Esophagus muscularis mucosa (tissue), 4 donors: ENCODE measurements around the gene ALAD. TPM values are rescaled to one million over a fixed set of nuclear protein-coding genes. Genes with fewer than 3 reads are reported as not detected.
"Not testable (repeated sequence)": the region's sequence is repeated elsewhere in the genome, so short reads cannot be mapped to it uniquely, and the experiment has no call there.

Experiments
- DNase-seq: peaks from one replicate; pipeline ENCODE4 v3.0.0-alpha.2; 2017; ENCODE audit errors: extremely low spot score
- H3K27ac ChIP-seq, 4 donors: fragments of 200-600 bp; sonication (generic); replicated peaks in 1 of 4; 1 replicate in 3 of 4; 2 replicates in 1 of 4; pipeline ENCODE4 v1.5.1; 2016 to 2019; ENCODE audit warnings: mild to moderate bottlenecking in 1 of 4
- H3K27me3 ChIP-seq, 4 donors: fragments of 200-600 bp; sonication (generic); one replicate each; pipeline versions ENCODE4 v1.5.1 to v1.6.0; 2016 to 2019
- H3K36me3 ChIP-seq, 4 donors: fragments of 200-600 bp; sonication (generic); one replicate each; pipeline ENCODE4 v1.5.1; 2016 to 2019
- H3K4me1 ChIP-seq, 4 donors: fragments of 200-600 bp; sonication (generic); one replicate each; pipeline ENCODE4 v1.5.1; 2016 to 2019
- H3K4me3 ChIP-seq, 4 donors: fragments of 200-600 bp; sonication (generic); 1 replicate in 2 of 4; 2 replicates in 2 of 4; pipeline ENCODE4 v1.5.1; 2016 to 2019; ENCODE audit warnings: mild to moderate bottlenecking in 4 of 4, moderate library complexity in 1 of 4
- H3K9me3 ChIP-seq, 4 donors: fragments of 200-600 bp; sonication (generic); 1 replicate in 3 of 4; 2 replicates in 1 of 4; pipeline ENCODE4 v1.5.1; 2016 to 2019
- EP300 ChIP-seq: sonication (generic); formaldehyde crosslinking; IDR thresholded peaks from one replicate; pipeline ENCODE4 v1.6.1; 2017; ENCODE audit warnings: antibody characterized with exemption
- POLR2A ChIP-seq: fragments of 450-650 bp; IDR thresholded peaks from one replicate; pipeline ENCODE4 v1.6.1; 2017; ENCODE audit warnings: antibody characterized with exemption, moderate library complexity, mild to moderate bottlenecking, low read depth
- POLR2AphosphoS5 ChIP-seq, 2 donors: sonication (generic); formaldehyde crosslinking; IDR thresholded peaks; one replicate each; pipeline ENCODE4 v1.6.1; 2017; ENCODE audit warnings: antibody characterized with exemption in 2 of 2
- WGBS: methylation state at CpG from one replicate; pipeline ENCODE4 v1.1.5; 2018; 5-methylcytosine and 5-hydroxymethylcytosine counted together
- intact Hi-C: fragments of 100-400 bp; cut with DNase I; formaldehyde crosslinking; loops from one replicate; pipeline ENCODE4 v1.15.1; 2023
- total RNA-seq, 4 donors: library from RNA; depleted of rRNA; stranded (reverse); fragments of >200 nt; gene quantifications; one replicate each; pipeline versions ENCODE4 v1.1.0 to v1.2.1, GENCODE V29; 2016
- TF ChIP-seq, protein P1 (sequence below), 3 experiments: fragments of 200-600 bp in 2 of 3; fragments of 450-650 bp in 1 of 3; sonication (generic) in 2 of 3; IDR thresholded peaks; one replicate each; pipeline ENCODE4 v1.5.1; 2017 to 2019; ENCODE audit warnings: antibody characterized with exemption in 3 of 3, mild to moderate bottlenecking in 2 of 3, moderate library complexity in 1 of 3

The ALAD gene
- total RNA-seq, 4 donors from 2014 or later: 18.2 to 31.1 (median 28.6) TPM

DNA sequence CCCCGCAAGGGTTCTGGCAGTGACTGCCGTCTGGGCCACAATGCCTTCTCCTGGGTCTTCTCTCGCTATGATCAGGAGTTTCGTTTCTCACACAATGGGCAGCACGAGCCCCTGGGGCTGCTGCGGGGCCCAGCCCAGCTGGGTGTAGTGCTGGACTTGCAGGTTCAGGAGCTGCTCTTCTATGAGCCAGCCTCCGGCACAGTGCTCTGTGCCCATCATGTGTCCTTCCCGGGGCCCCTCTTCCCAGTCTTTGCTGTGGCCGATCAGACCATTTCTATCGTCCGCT, 31.3 kb downstream of the ALAD start:
- H3K9me3 ChIP-seq: no peaks in the 10 kb centered on the region
- 78% methylated on average over 11 of the region's 11 CpGs for WGBS
- H3K4me1 ChIP-seq: no peaks in the 10 kb centered on the region
- no peak for DNase-seq
- H3K4me3 ChIP-seq: no peak overlapping the region
- intact Hi-C loops: no loop called here
- no peak for TF ChIP-seq EP300
- TF ChIP-seq POLR2A: no peak
- no peak for TF ChIP-seq POLR2AphosphoS5 (IDR thresholded peaks at IDR 0.05)
- TF ChIP-seq, protein P1, sequence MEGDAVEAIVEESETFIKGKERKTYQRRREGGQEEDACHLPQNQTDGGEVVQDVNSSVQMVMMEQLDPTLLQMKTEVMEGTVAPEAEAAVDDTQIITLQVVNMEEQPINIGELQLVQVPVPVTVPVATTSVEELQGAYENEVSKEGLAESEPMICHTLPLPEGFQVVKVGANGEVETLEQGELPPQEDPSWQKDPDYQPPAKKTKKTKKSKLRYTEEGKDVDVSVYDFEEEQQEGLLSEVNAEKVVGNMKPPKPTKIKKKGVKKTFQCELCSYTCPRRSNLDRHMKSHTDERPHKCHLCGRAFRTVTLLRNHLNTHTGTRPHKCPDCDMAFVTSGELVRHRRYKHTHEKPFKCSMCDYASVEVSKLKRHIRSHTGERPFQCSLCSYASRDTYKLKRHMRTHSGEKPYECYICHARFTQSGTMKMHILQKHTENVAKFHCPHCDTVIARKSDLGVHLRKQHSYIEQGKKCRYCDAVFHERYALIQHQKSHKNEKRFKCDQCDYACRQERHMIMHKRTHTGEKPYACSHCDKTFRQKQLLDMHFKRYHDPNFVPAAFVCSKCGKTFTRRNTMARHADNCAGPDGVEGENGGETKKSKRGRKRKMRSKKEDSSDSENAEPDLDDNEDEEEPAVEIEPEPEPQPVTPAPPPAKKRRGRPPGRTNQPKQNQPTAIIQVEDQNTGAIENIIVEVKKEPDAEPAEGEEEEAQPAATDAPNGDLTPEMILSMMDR (IDR thresholded peaks at IDR 0.05): no peak
- no peak overlapping the region for H3K27ac ChIP-seq
- no peaks in the 10 kb centered on the region for H3K27me3 ChIP-seq
- peaks cover 14 to 24% (median 20%) of the 10 kb centered on the region in 4 donors for H3K36me3 ChIP-seq

DNA sequence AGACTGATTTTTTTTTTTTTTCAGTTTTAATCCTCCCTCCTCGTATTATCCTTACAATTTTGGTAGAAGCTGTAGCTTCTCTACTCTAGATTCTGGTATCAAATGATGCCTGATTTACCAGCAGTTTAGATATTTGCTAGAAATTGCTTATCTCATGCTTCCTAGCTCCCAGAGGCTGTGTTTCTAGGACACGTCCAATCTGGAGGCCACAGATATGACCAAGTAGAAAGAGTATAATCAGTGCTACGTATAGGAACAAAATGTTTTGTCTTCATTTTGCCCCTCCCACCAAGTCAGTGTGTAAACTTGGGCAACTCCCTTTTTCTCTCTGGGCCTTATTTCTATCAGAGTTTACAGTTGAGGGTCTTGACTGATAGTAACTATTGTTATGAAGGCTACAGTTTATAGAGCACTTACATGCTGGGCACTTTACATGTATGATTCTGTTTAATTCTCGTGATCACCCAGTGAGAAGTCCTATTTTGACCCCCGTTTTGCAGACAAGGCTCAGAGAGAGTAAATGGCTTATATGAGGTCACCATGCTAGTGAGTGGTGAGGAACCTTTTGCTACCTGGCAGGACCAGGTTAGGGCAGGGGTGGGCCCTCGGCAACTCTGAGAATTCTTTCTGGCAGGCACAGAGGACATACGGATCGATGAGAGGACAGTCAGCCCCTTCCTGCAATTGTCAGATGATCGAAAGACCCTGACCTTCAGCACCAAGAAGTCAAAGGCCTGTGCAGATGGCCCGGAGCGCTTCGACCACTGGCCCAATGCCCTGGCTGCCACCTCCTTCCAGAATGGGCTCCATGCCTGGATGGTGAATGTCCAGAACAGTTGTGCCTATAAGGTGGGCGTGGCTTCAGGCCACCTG, 31.9 kb downstream of the ALAD start:
- Histone ChIP-seq H3K27ac (no peak overlapping the region), H3K36me3 (peaks cover 11 to 18% (median 16%) of the 10 kb centered on the region in 4 donors), H3K27me3 (no peaks in the 10 kb centered on the region), H3K4me1 (no peaks in the 10 kb centered on the region), H3K9me3 (no peaks in the 10 kb centered on the region), H3K4me3 (no peak overlapping the region)
- intact Hi-C loops: no loop called here
- 76% methylated on average over 12 of the region's 13 CpGs for WGBS
- no peak for DNase-seq
- TF ChIP-seq POLR2A: no peak
- TF ChIP-seq POLR2AphosphoS5 (IDR thresholded peaks at IDR 0.05): no peak
- TF ChIP-seq, protein P1 (IDR thresholded peaks at IDR 0.05): no peak
- no peak for TF ChIP-seq EP300

DNA sequence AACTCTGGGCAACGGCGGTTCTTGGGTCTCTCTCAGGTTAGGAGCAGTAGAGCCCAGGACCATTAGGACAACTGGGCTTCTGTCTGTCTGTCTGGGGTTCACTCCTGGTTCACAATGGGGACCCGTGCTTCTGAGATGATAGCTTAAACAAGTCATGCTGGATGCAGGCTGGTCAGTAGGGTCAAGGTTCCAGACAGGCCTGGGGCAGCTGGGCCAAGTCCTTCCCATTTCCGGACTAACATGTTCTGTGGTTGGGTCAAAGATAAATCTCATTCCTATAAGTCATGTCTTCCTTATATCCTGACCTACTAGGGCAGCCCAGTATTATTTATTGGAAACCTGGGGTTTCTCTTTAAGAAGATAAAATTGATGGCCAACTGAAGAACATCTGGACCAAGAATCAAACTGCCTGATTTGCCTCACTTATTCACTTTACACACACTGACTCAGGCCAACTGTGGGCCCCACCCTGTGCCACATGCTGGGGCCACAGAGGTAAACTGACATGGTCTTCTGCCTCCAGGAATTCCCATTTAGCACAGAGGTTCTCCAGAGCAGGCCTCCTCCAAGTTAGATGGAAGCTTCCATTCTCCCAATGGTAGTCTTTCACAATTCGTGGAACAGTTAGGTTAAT, 32.6 kb downstream of the ALAD start:
- TF ChIP-seq, protein P1 (IDR thresholded peaks at IDR 0.05): no peak
- TF ChIP-seq POLR2A: no peak
- TF ChIP-seq EP300: no peak
- no peak for TF ChIP-seq POLR2AphosphoS5 (IDR thresholded peaks at IDR 0.05)
- 90% methylated on average over 5 of the region's 5 CpGs for WGBS
- DNase-seq: no peak
- Histone ChIP-seq H3K4me3 (no peak overlapping the region), H3K27me3 (no peaks in the 10 kb centered on the region), H3K4me1 (no peaks in the 10 kb centered on the region), H3K27ac (no peak overlapping the region), H3K9me3 (no peaks in the 10 kb centered on the region), H3K36me3 (peaks cover 4 to 10% (median 9%) of the 10 kb centered on the region in 4 donors)
- intact Hi-C loops: no loop called here

DNA sequence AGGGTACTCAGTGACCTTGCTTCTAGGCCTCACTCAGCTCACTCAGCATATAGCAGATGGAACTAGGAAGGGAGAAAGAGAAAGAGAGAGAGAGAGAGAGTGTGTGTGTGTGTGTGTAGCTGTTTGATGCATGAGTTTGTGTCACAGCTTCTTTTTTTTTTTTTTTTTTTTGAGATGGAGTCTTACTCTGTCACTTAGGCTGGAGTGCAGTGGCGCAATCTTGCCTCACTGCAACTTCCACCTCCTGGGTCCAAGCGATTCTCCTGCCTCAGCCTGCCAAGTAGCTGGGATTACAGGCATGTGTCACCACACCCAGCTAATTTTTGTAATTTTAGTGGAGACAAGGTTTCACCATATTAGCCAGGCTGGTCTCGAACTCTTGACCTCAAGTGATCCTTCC, 35.4 kb downstream of the ALAD start:
- 80% methylated on average over 3 of the region's 3 CpGs for WGBS
- intact Hi-C loops, H3K27me3 ChIP-seq, H3K9me3 ChIP-seq, H3K36me3 ChIP-seq, H3K4me3 ChIP-seq, H3K27ac ChIP-seq, DNase-seq, H3K4me1 ChIP-seq: not testable (repeated sequence)

DNA sequence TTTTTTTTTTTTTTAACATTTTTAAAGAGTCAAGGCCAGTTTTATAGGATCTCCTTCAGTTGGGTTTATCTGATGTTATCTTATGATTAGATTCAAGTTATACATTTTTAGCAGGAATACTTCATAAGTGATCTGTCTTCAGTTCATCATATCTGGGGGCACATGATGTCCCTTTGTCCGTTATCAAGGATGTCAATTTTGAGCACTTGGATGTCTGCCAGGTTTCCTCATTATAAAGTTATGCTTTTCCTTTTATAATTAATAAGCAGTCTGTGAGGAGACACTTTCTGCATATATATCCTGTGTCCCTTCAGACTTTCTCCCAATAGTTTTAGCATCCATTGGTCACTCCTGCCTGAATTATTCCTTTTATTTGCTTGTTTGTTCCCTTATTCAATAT, 36.1 kb downstream of the ALAD start:
- intact Hi-C loops: no loop called here
- no peak for DNase-seq
- TF ChIP-seq POLR2AphosphoS5 (IDR thresholded peaks at IDR 0.05): no peak
- TF ChIP-seq, protein P1 (IDR thresholded peaks at IDR 0.05): no peak
- no peak for TF ChIP-seq POLR2A
- TF ChIP-seq EP300: no peak
- 48% methylated on average over 1 of the region's 1 CpG for WGBS
- Histone ChIP-seq H3K36me3 (no peaks in the 10 kb centered on the region), H3K9me3 (no peaks in the 10 kb centered on the region), H3K4me1 (no peaks in the 10 kb centered on the region), H3K4me3 (no peak overlapping the region), H3K27ac (no peak overlapping the region), H3K27me3 (no peaks in the 10 kb centered on the region)
